ENCODE measurements around the gene FNDC3B. TPM values are rescaled to one million over a fixed set of nuclear protein-coding genes. Genes with fewer than 3 reads are reported as not detected.

The FNDC3B gene
- total RNA-seq, 1 experiment from 2014 or later = 173 TPM

DNA sequence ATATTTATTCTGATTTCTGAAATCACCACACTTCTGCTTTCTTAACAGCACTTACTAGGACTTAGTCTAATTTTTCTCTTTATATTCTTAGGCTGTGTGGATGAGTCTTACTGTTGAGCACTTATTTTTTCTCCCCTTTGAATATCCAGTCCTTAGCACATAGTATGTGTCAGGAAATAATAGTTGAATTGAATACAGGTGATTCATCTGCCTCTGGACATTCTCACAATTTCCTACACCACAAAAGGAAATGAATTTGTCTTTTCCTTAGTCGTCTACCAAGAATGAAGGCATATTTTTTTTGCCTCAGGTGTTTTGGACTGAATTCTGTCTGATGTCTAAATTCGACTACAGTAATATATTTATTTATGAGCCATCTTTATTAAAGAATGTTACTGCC, 204.6 kb downstream of the FNDC3B start:
- in situ Hi-C loops (cut with HindIII; ENCODE audit: low pct_unique_long_range_greater_than_20kb, low sequenced_read_pairs) (no loop called here), intact Hi-C loops (cut with micrococcal nuclease; ENCODE audit: unreplicated experiment) (no loop called here)
- Histone ChIP-seq H3K4me3 (ENCODE audit: low read depth in 2 of 2, low read length in 2 of 2) (no peak overlapping the region), H3K36me3 (ENCODE audit: control insufficient read depth, insufficient read depth, low read length) (peaks cover 8% of the 10 kb centered on the region; the same call in 1 of the 2 replicates), H3K4me1 (ENCODE audit: control insufficient read depth, insufficient read depth, low read length) (no peaks in the 10 kb centered on the region; the same call in 1 of the 2 replicates), H3K27ac (ENCODE audit: low read length) (no peak overlapping the region), H3K9me3 (ENCODE audit: control insufficient read depth, insufficient read depth, low read depth, low read length) (peaks cover 4% of the 10 kb centered on the region; the same call in 1 of the 2 replicates), H3K27me3 (ENCODE audit: control insufficient read depth, insufficient read depth, low read length) (no peaks in the 10 kb centered on the region)
- CTCF ChIA-PET = no interaction called here
- ATAC-seq (peak; percentile 65; the same call in 1 of the 2 replicates), DNase-seq (ENCODE audit: low read depth, low spot score) (peak; percentile 15)
- BruUV-seq (replicated peaks) = no TSS peak
- POLR2A ChIA-PET = interaction anchor here (1.1 kb wide), 1 partner anchor 72 kb away, joined by 13 read pairs; no protein-coding TSS in a partner anchor
- TF ChIP-seq TCF7L2 (IDR thresholded peaks at IDR 0.05; ENCODE audit: low read depth, low read length) = no peak
- no peak for TF ChIP-seq POLR2AphosphoS5 (IDR thresholded peaks at IDR 0.05; ENCODE audit: low read depth, low read length)
- TF ChIP-seq, protein P1, sequence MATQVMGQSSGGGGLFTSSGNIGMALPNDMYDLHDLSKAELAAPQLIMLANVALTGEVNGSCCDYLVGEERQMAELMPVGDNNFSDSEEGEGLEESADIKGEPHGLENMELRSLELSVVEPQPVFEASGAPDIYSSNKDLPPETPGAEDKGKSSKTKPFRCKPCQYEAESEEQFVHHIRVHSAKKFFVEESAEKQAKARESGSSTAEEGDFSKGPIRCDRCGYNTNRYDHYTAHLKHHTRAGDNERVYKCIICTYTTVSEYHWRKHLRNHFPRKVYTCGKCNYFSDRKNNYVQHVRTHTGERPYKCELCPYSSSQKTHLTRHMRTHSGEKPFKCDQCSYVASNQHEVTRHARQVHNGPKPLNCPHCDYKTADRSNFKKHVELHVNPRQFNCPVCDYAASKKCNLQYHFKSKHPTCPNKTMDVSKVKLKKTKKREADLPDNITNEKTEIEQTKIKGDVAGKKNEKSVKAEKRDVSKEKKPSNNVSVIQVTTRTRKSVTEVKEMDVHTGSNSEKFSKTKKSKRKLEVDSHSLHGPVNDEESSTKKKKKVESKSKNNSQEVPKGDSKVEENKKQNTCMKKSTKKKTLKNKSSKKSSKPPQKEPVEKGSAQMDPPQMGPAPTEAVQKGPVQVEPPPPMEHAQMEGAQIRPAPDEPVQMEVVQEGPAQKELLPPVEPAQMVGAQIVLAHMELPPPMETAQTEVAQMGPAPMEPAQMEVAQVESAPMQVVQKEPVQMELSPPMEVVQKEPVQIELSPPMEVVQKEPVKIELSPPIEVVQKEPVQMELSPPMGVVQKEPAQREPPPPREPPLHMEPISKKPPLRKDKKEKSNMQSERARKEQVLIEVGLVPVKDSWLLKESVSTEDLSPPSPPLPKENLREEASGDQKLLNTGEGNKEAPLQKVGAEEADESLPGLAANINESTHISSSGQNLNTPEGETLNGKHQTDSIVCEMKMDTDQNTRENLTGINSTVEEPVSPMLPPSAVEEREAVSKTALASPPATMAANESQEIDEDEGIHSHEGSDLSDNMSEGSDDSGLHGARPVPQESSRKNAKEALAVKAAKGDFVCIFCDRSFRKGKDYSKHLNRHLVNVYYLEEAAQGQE (IDR thresholded peaks at IDR 0.05; ENCODE audit: insufficient read depth in 1 of 2, low read depth in 2 of 2, low read length in 1 of 2) = no peak
- TF ChIP-seq, protein P2, sequence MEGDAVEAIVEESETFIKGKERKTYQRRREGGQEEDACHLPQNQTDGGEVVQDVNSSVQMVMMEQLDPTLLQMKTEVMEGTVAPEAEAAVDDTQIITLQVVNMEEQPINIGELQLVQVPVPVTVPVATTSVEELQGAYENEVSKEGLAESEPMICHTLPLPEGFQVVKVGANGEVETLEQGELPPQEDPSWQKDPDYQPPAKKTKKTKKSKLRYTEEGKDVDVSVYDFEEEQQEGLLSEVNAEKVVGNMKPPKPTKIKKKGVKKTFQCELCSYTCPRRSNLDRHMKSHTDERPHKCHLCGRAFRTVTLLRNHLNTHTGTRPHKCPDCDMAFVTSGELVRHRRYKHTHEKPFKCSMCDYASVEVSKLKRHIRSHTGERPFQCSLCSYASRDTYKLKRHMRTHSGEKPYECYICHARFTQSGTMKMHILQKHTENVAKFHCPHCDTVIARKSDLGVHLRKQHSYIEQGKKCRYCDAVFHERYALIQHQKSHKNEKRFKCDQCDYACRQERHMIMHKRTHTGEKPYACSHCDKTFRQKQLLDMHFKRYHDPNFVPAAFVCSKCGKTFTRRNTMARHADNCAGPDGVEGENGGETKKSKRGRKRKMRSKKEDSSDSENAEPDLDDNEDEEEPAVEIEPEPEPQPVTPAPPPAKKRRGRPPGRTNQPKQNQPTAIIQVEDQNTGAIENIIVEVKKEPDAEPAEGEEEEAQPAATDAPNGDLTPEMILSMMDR (IDR thresholded peaks at IDR 0.05) = no peak
- no peak for TF ChIP-seq SIN3A (IDR thresholded peaks at IDR 0.05; ENCODE audit: borderline replicate concordance, insufficient read depth, low read depth, low read length)

DNA sequence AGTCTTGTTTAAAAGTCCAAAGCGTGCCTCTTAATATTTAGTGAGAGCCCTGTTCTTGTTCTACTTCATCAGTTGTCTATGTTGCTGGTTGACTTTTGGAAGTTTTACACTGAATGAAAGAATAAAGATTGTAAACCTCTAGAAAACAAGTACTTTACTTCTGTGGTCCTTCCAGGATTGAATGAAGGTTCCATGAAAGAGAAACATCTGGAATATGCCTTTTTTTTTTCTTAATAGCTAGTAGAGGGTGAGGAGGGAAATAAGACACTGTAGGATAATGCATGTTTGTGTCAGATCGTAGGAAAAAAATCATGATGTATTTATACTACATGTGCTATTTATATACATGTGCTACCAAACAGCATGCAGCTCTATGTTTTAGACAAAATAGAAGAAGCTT, 205.9 kb downstream of the FNDC3B start:
- ATAC-seq (no peak), DNase-seq (ENCODE audit: low read depth, low spot score) (no peak)
- H3K27me3 ChIP-seq (ENCODE audit: control insufficient read depth, insufficient read depth, low read length) = no peaks in the 10 kb centered on the region
- peaks cover 4% of the 10 kb centered on the region; the same call in 1 of the 2 replicates for H3K9me3 ChIP-seq (ENCODE audit: control insufficient read depth, insufficient read depth, low read depth, low read length)
- H3K4me3 ChIP-seq (ENCODE audit: low read depth in 2 of 2, low read length in 2 of 2) = no peak overlapping the region
- BruUV-seq (replicated peaks) = no TSS peak
- ChIA-PET POLR2A (interaction anchor here (1.1 kb wide), 1 partner anchor 71 kb away, joined by 13 read pairs; no protein-coding TSS in a partner anchor), CTCF (no interaction called here)
- intact Hi-C loops (cut with micrococcal nuclease; ENCODE audit: unreplicated experiment) (no loop called here), in situ Hi-C loops (cut with HindIII; ENCODE audit: low pct_unique_long_range_greater_than_20kb, low sequenced_read_pairs) (no loop called here)
- H3K27ac ChIP-seq (ENCODE audit: low read length) = 0 out of 2 replicates have a peak overlapping the region, but pooled peaks have one; percentile 14
- peaks cover 13% of the 10 kb centered on the region for H3K36me3 ChIP-seq (ENCODE audit: control insufficient read depth, insufficient read depth, low read length)
- no peaks in the 10 kb centered on the region; the same call in 1 of the 2 replicates for H3K4me1 ChIP-seq (ENCODE audit: control insufficient read depth, insufficient read depth, low read length)
- TF ChIP-seq SIN3A (IDR thresholded peaks at IDR 0.05; ENCODE audit: borderline replicate concordance, insufficient read depth, low read depth, low read length) (no peak), TCF7L2 (IDR thresholded peaks at IDR 0.05; ENCODE audit: low read depth, low read length) (no peak), POLR2AphosphoS5 (IDR thresholded peaks at IDR 0.05; ENCODE audit: low read depth, low read length) (no peak)
- TF ChIP-seq, protein P1 (IDR thresholded peaks at IDR 0.05; ENCODE audit: insufficient read depth in 1 of 2, low read depth in 2 of 2, low read length in 1 of 2) = no peak
- TF ChIP-seq, protein P2 (IDR thresholded peaks at IDR 0.05) = no peak
